ENCODE data around the gene PSTPIP2. TPM values are rescaled to one million over a fixed set of nuclear protein-coding genes. Genes with fewer than 3 reads are reported as not detected.

Gene PSTPIP2
- total RNA-seq, 2 donors from 2014 or later = 3.0 to 3.8 TPM

GRCh38 chr18:46099463-46099862 lies 27.4 kb upstream of the PSTPIP2 start:
- Histone ChIP-seq H3K4me3 (no peak overlapping the region), H3K27me3 (no peaks in the 10 kb centered on the region), H3K4me1 (no peaks in the 10 kb centered on the region), H3K36me3 (no peaks in the 10 kb centered on the region), H3K9ac (ENCODE audit: low read depth in 2 of 2, low read length in 2 of 2) (no peak overlapping the region), H3K27ac (no peak overlapping the region), H3K9me3 (no peaks in the 10 kb centered on the region)
- no peak for DNase-seq
- TF ChIP-seq, protein P1, sequence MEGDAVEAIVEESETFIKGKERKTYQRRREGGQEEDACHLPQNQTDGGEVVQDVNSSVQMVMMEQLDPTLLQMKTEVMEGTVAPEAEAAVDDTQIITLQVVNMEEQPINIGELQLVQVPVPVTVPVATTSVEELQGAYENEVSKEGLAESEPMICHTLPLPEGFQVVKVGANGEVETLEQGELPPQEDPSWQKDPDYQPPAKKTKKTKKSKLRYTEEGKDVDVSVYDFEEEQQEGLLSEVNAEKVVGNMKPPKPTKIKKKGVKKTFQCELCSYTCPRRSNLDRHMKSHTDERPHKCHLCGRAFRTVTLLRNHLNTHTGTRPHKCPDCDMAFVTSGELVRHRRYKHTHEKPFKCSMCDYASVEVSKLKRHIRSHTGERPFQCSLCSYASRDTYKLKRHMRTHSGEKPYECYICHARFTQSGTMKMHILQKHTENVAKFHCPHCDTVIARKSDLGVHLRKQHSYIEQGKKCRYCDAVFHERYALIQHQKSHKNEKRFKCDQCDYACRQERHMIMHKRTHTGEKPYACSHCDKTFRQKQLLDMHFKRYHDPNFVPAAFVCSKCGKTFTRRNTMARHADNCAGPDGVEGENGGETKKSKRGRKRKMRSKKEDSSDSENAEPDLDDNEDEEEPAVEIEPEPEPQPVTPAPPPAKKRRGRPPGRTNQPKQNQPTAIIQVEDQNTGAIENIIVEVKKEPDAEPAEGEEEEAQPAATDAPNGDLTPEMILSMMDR (IDR thresholded peaks at IDR 0.05) = no peak
- intact Hi-C loops (cut with DNase I) = no loop called here

DNA sequence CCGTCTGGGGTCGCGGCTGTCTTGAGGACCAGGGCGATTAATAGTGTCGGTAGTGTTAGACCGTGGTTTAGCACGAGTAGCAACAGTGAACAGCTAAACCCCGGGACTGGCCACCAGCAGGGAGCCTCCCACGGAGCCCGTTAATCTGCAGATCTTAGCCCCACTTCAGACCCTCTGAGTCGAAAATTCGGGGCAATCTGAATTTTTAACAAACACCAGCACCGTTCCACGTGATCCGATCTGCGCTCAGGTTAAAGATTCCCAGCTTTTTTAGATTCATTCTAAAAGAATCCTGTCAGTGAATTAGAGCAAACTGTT lies 26.5 kb upstream of the PSTPIP2 start:
- no peaks in the 10 kb centered on the region for H3K4me1 ChIP-seq
- H3K36me3 ChIP-seq = no peaks in the 10 kb centered on the region
- peak overlapping the region; percentile 97 for H3K4me3 ChIP-seq
- no peaks in the 10 kb centered on the region for H3K9me3 ChIP-seq
- intact Hi-C loops (cut with DNase I) = no loop called here
- peak overlapping the region in 1 of 2 donors; percentile 73 for H3K9ac ChIP-seq (ENCODE audit: low read depth in 2 of 2, low read length in 2 of 2)
- peak overlapping the region; percentile 98 for H3K27ac ChIP-seq
- DNase-seq = no peak
- H3K27me3 ChIP-seq = no peaks in the 10 kb centered on the region
- TF ChIP-seq, protein P1 (IDR thresholded peaks at IDR 0.05) = no peak

GRCh38 chr18:46097801-46098615 lies 25.9 kb upstream of the PSTPIP2 start, which contains the start of gene ATP5F1A:
Gene ATP5F1A (minus strand): TSS chr18:46098296. CDS start chr18:46098231, 65 bp downstream.
- H3K27ac ChIP-seq = peak within 1 kb of the TSS; percentile 98
- H3K9ac ChIP-seq (ENCODE audit: low read depth in 2 of 2, low read length in 2 of 2) = peak within 1 kb of the TSS; percentile 94 to 96
- H3K27me3 ChIP-seq = no peaks in the 10 kb centered on the region
- intact Hi-C loops (cut with DNase I) = no loop called here
- peak within 1 kb of the TSS; percentile 97 for H3K4me3 ChIP-seq
- TF ChIP-seq, protein P1 (IDR thresholded peaks at IDR 0.05) = no peak
- no peaks in the 10 kb centered on the region for H3K9me3 ChIP-seq
- peak; percentile 91 for DNase-seq
- H3K4me1 ChIP-seq = no peaks in the 10 kb centered on the region
- H3K36me3 ChIP-seq = peaks cover 1% of the 10 kb centered on the region

DNA sequence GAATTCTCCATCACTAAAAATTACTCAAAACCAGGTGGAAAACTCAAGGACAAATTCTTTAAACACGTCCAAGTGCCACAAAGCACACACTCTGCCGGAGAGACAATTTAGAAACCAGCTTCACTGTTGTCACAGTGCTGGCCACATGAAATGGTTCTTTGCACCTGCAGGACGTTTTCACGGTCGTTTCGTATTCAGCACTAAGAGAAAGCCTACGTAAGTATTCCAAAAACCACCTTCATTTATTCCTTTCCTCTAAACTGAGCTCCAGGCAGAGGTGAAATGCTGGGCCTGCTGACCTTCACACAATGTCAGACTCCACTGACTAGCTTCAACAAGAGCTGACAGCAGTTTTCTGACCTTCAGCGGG lies 25.4 kb upstream of the PSTPIP2 start:
- peaks cover 3% of the 10 kb centered on the region for H3K36me3 ChIP-seq
- peak overlapping the region; percentile 94 to 96 for H3K9ac ChIP-seq (ENCODE audit: low read depth in 2 of 2, low read length in 2 of 2)
- H3K27me3 ChIP-seq = no peaks in the 10 kb centered on the region
- H3K9me3 ChIP-seq = no peaks in the 10 kb centered on the region
- H3K27ac ChIP-seq = peak overlapping the region; percentile 98
- H3K4me1 ChIP-seq = no peaks in the 10 kb centered on the region
- H3K4me3 ChIP-seq = peak overlapping the region; percentile 97
- DNase-seq = no peak
- intact Hi-C loops (cut with DNase I) = no loop called here
- TF ChIP-seq, protein P1 (IDR thresholded peaks at IDR 0.05) = no peak

DNA sequence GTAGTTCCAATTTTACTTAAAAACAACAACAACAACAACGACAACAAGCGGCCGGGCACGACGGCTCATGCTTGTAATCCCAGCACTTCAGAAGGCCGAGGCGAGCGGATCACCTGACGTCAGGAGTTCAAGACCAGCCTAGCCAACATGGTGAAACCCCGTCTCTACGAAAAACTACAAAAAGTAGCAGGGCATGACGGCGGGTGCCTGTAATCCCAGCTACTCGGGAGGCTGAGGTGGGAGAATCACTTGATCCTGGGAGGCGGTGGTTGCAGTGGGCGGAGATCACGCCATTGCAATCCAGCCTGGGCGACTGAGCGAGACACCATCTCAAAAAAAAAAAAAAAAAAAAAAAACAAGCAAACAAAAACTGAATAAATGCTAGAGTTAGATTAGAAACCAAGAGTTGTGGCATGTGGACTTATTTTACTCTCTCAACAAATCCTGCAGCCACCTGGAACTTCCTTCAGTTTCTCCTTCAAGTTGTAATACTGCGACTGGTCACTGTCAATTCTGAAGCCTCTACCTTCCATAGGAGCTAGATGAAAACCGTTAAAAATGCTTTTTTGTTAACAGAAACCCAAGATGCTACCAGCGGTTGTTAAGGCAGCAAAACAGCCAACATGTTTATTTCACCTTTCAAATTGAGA lies 24.7 kb upstream of the PSTPIP2 start:
- H3K27me3 ChIP-seq = no peaks in the 10 kb centered on the region
- no peaks in the 10 kb centered on the region for H3K9me3 ChIP-seq
- peak overlapping the region; percentile 97 for H3K4me3 ChIP-seq
- DNase-seq = peak; percentile 41
- H3K27ac ChIP-seq = peak overlapping the region; percentile 98
- H3K4me1 ChIP-seq = no peaks in the 10 kb centered on the region
- intact Hi-C loops (cut with DNase I) = no loop called here
- peaks cover 4% of the 10 kb centered on the region for H3K36me3 ChIP-seq
- peak overlapping the region; percentile 47 to 96 for H3K9ac ChIP-seq (ENCODE audit: low read depth in 2 of 2, low read length in 2 of 2)
- TF ChIP-seq, protein P1 (IDR thresholded peaks at IDR 0.05) = no peak
